ENCODE measurements around the gene PCK2.

The PCK2 gene

DNA sequence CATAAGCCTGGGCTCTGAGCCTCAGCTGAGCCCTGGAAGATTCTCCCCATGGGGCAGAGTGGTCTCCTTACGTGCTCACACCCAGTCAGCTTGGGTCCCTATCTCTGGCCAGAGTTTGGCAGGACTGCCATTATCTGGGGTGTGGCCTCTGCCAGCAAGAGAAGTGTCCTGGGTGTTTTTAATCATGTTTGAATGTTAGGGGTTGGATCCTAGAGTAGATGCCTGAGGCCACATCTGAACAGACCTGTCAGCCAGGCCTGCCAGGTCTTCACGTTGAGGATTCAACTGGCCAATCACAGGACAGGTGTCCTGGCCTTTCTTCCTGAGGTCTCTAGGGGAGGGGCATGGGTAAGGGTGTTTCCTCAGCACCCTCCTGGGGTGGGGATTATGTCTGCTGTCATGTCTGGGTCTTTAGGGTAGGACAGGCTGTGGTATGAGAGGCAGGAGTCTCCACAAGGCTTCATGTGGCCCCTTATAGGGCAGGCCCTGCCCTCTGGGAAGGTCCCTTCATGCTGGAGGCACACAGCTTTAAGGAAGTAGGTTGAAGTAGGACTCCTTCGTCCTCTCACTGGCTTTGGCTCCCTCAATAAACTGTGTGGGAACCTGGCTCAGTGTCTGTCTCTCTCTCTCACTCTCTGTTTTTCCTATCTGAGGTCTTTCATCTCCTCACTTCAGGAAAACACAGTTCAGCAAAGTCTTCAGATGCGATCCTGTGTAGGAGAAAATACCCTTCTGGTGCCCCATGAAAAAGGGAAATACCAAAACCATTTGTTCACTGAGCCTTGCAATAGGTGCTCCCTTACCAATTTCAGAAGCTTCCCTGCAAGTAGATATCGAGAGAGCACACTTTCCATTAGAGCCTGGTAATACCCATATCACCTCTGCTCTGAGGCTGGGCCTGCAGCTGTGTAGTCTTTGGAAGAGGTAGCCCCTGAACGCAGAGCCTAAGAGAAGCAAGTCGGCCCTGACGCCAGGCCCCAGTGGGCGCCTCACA is 29.6 kb downstream of the PCK2 start:
- Mint-ChIP-seq H3K9me3 (no peaks in the 10 kb centered on the region), H3K27ac (peak overlapping the region; percentile 72), H3K36me3 (ENCODE audit: low read depth) (peaks cover 36% of the 10 kb centered on the region), H3K27me3 (no peaks in the 10 kb centered on the region), H3K4me3 (no peak overlapping the region), H3K4me1 (ENCODE audit: low read depth) (peaks cover 12% of the 10 kb centered on the region)

DNA sequence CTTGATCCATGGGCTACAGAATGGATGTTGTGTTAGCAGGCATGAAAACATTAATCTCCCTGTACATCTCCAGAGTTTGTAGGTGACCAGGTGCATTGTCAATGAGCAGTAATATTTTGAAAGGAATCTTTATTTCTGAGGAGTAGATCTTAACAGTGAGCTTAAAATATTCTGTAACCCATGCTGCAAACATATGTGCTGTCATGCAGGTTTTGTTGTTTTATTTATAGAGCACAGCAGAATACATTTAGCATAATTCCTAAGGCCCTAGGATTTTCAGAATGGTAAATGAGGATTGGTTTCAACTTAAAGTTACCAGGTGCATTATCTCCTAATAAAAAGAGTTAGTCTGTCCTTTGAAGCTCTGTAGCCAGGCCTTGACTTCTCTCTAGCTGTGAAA is 32.8 kb downstream of the PCK2 start:
- peaks cover 15% of the 10 kb centered on the region for H3K4me1 Mint-ChIP-seq (ENCODE audit: low read depth)
- H3K27ac Mint-ChIP-seq: no peak overlapping the region
- H3K9me3 Mint-ChIP-seq: no peaks in the 10 kb centered on the region
- no peak overlapping the region for H3K4me3 Mint-ChIP-seq
- H3K27me3 Mint-ChIP-seq: no peaks in the 10 kb centered on the region
- H3K36me3 Mint-ChIP-seq (ENCODE audit: low read depth): peaks cover 10% of the 10 kb centered on the region

DNA sequence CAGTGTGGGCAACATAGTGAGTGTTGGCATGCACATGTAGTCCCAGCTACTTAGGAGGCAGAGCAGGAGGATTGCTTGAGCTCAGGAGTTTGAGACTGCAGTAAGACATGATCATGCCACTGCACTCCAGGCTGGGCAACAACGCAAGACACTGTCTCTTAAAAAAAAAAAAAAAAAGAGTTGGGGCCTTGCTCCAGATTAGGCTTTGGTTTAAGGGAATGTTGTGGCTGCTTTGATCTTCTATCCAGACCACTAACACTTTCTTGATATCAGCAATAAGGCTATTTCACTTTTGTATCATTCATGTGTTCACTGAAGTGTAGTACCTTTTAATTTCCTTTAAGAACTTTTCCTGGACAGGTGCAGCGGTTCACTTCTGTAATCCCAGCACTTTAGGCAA is 33.6 kb downstream of the PCK2 start:
- H3K4me3 Mint-ChIP-seq: no peak overlapping the region
- no peaks in the 10 kb centered on the region for H3K9me3 Mint-ChIP-seq
- H3K27me3 Mint-ChIP-seq: no peaks in the 10 kb centered on the region
- peaks cover 21% of the 10 kb centered on the region for H3K4me1 Mint-ChIP-seq (ENCODE audit: low read depth)
- H3K36me3 Mint-ChIP-seq (ENCODE audit: low read depth): peaks cover 10% of the 10 kb centered on the region
- no peak overlapping the region for H3K27ac Mint-ChIP-seq

DNA sequence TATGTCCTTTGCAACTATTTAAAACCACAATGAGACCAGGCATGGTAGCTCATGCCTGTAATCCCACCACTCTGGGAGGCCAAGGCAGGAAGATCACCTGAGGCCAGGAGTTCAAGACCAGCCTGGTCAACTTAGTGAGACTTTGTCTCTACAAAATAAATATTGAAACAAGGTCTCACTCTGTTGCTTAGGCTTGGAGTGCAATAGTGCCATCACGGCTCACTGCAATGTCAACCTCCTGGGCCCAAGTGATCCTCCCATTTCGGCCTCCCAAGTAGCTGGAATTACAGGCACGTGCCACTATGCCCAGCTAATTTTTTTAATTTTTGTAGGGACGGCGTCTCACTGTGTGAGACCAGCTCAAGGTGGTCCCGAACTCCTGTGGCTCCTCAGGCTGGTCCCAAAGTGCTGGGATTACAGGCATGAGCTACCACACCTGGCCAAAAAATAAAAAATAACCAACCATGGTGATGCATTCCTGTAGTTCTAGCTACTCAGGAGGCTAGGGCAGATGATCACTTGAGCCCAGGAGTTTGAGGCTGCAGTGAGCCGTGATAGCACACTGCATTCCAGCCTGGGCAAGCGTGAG is 35.4 kb downstream of the PCK2 start:
- Mint-ChIP-seq H3K9me3 (no peaks in the 10 kb centered on the region), H3K4me1 (ENCODE audit: low read depth) (peaks cover 17% of the 10 kb centered on the region), H3K4me3 (no peak overlapping the region), H3K36me3 (ENCODE audit: low read depth) (no peaks in the 10 kb centered on the region), H3K27ac (no peak overlapping the region), H3K27me3 (no peaks in the 10 kb centered on the region)

DNA sequence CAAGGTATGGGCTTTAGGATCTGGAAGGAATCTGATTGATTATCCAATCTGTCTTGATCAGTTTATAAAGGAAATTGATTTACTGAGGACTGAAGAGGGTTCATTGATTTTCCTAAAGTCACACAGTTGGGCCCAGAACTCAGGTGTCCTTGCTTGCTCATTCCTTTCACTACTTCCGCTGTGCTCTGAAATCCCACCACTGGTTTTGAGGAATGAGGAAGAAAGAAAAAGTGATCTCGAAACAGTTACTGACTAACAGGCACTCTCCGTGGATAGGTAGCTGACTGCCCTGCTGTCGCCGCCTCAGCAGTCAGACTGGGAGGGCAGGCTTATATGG is 36.2 kb downstream of the PCK2 start, which contains the start of gene FITM1:
Gene FITM1 (plus strand): TSS at position 280 of the 337 bp plus-strand sequence. CDS start 905 bp downstream, outside the sequence.
- Mint-ChIP-seq H3K27me3 (no peaks in the 10 kb centered on the region), H3K4me1 (ENCODE audit: low read depth) (peaks cover 22% of the 10 kb centered on the region), H3K9me3 (no peaks in the 10 kb centered on the region), H3K27ac (peak within 1 kb of the TSS; percentile 33), H3K36me3 (ENCODE audit: low read depth) (no peaks in the 10 kb centered on the region), H3K4me3 (no peak within 1 kb of the TSS)

DNA sequence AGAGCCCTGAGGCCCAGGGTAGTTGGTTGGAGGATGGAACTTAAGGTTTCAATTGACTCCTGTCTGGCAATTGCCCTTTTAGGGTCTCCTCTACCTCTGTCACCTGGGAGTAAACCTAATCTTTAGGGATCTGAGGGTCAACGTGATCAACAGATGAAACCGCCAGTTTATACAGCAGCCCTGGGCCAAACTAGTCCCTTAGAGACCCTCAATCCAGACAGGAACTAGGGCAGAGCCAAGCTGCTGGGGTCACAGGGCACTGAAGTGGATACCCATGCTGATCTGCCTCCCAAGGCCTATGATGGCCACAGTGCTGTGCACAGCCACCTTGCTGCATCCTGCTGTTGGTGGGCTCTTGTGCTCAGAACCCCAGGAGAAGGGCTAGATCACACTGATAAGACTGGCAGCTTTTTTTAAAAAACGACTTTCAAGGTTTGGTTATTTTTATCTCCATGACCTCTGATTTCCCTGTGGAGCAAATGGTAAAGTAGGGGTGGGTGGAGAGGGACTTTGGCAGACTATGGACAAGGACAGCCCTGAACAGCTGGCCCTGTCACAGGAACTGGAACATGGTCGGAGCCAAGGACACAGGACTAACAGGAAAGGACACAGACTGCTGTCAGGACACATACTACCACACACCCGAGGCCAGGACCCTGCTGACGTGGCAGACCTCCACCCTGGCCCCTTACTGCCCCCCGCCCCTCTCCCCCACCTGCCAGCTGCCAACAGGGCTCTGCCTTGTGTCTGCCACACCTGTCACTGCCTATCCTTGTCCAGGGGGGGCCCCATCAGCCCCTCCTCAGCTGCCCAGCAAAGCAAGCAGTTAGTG is 36.8 kb downstream of the PCK2 start:
- H3K9me3 Mint-ChIP-seq: no peaks in the 10 kb centered on the region
- H3K27me3 Mint-ChIP-seq: no peaks in the 10 kb centered on the region
- H3K27ac Mint-ChIP-seq: peak overlapping the region; percentile 33
- H3K36me3 Mint-ChIP-seq (ENCODE audit: low read depth): no peaks in the 10 kb centered on the region
- peaks cover 25% of the 10 kb centered on the region for H3K4me1 Mint-ChIP-seq (ENCODE audit: low read depth)
- H3K4me3 Mint-ChIP-seq: no peak overlapping the region

DNA sequence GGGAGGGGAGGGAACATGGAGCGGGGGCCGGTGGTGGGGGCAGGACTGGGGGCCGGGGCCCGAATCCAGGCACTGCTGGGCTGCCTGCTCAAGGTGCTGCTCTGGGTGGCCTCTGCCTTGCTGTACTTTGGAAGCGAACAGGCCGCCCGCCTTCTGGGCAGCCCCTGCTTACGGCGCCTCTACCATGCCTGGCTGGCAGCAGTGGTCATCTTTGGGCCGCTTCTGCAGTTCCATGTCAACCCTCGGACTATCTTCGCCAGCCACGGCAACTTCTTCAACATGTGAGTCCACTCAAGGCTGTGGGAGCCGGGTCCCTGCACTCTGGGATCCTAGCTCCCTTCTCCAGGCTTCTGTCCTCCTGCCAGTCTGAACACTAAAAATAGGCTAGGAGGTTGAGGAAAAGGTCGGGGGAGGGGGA is 37.4 kb downstream of the PCK2 start:
- Mint-ChIP-seq H3K9me3 (no peaks in the 10 kb centered on the region), H3K27me3 (no peaks in the 10 kb centered on the region), H3K27ac (peak overlapping the region; percentile 81), H3K4me3 (no peak overlapping the region), H3K36me3 (ENCODE audit: low read depth) (peaks cover under 1% of the 10 kb centered on the region), H3K4me1 (ENCODE audit: low read depth) (peaks cover 27% of the 10 kb centered on the region)

DNA sequence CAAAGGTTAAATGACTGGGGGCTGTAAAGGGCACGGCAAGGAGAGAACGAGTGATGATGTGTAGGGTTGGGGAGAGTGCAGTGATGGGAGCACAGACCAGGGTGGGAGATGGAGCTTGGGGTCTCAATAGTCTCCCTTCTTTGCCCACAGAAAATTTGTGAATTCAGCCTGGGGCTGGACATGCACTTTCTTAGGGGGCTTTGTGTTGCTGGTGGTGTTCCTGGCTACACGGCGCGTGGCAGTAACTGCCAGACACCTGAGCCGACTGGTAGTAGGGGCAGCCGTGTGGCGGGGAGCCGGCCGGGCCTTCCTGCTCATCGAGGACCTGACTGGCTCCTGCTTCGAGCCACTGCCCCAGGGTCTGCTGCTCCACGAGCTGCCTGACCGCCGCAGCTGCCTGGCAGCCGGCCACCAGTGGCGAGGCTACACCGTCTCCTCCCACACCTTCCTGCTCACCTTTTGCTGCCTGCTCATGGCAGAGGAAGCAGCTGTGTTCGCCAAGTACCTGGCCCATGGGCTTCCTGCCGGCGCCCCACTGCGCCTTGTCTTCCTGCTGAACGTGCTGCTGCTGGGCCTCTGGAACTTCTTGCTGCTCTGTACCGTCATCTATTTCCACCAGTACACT is 38.1 kb downstream of the PCK2 start:
- H3K4me1 Mint-ChIP-seq (ENCODE audit: low read depth): peaks cover 33% of the 10 kb centered on the region
- H3K27ac Mint-ChIP-seq: peak overlapping the region; percentile 82
- H3K27me3 Mint-ChIP-seq: no peaks in the 10 kb centered on the region
- H3K4me3 Mint-ChIP-seq: no peak overlapping the region
- no peaks in the 10 kb centered on the region for H3K9me3 Mint-ChIP-seq
- H3K36me3 Mint-ChIP-seq (ENCODE audit: low read depth): peaks cover 7% of the 10 kb centered on the region

DNA sequence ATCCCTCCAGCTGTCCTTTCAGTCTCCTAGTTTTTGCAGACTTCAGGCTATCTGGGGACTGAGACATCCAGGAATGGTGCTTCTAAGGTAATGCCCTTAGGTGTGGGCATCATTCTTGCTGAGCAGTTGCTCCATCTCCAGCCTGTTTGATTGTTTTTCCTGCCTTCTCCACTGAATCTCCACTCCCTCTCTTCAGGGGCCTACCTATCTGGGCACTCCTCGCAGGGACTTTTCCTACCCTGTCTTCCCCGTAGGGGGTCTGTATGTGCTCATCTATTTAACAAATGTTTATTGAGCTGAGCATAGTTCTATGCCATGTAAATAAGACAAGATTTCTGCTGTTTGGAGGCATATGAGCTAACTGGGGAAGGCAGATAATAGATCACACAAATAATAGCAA is 38.9 kb downstream of the PCK2 start:
- Mint-ChIP-seq H3K27ac (peak overlapping the region; percentile 82), H3K4me1 (ENCODE audit: low read depth) (peaks cover 39% of the 10 kb centered on the region), H3K4me3 (no peak overlapping the region), H3K9me3 (no peaks in the 10 kb centered on the region), H3K27me3 (no peaks in the 10 kb centered on the region), H3K36me3 (ENCODE audit: low read depth) (peaks cover 15% of the 10 kb centered on the region)

DNA sequence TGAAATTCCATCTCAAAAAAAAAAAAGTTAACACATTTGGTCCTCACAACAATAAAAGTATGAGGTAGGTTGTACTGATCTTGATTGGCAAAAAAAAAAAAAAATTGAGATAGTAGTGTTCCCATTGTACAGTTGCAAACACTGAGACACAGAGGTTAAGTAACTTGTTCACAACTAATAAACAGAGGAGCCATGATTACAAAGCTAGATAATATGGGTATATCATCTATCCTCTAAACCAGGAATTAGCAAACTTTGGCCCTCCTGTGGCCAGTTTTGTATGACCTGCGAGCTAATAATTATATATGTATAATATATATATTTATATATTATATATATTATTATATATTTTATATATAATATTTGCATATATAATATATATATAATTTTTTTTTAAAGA is 39.6 kb downstream of the PCK2 start:
- no peaks in the 10 kb centered on the region for H3K9me3 Mint-ChIP-seq
- no peak overlapping the region for H3K4me3 Mint-ChIP-seq
- H3K36me3 Mint-ChIP-seq (ENCODE audit: low read depth): peaks cover 23% of the 10 kb centered on the region
- peaks cover 46% of the 10 kb centered on the region for H3K4me1 Mint-ChIP-seq (ENCODE audit: low read depth)
- H3K27me3 Mint-ChIP-seq: no peaks in the 10 kb centered on the region
- no peak overlapping the region for H3K27ac Mint-ChIP-seq

DNA sequence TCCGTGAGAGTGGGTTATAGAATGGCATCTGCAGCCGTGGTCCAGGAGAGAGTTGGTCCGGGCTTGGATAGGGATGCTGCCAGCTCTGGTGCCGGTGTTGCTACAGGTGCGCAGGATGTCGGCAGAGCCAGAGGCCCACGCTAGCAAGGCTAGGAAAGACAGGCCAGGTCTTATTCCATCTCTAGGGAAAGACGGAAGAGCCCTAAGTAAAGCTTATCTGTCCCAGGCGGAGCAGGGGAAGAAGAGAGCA is 41.4 kb downstream of the PCK2 start:
- H3K9me3 Mint-ChIP-seq: no peaks in the 10 kb centered on the region
- H3K36me3 Mint-ChIP-seq (ENCODE audit: low read depth): peaks cover 38% of the 10 kb centered on the region
- H3K4me3 Mint-ChIP-seq: peak overlapping the region; percentile 95
- H3K27me3 Mint-ChIP-seq: no peaks in the 10 kb centered on the region
- peaks cover 59% of the 10 kb centered on the region for H3K4me1 Mint-ChIP-seq (ENCODE audit: low read depth)
- H3K27ac Mint-ChIP-seq: peak overlapping the region; percentile 80

DNA sequence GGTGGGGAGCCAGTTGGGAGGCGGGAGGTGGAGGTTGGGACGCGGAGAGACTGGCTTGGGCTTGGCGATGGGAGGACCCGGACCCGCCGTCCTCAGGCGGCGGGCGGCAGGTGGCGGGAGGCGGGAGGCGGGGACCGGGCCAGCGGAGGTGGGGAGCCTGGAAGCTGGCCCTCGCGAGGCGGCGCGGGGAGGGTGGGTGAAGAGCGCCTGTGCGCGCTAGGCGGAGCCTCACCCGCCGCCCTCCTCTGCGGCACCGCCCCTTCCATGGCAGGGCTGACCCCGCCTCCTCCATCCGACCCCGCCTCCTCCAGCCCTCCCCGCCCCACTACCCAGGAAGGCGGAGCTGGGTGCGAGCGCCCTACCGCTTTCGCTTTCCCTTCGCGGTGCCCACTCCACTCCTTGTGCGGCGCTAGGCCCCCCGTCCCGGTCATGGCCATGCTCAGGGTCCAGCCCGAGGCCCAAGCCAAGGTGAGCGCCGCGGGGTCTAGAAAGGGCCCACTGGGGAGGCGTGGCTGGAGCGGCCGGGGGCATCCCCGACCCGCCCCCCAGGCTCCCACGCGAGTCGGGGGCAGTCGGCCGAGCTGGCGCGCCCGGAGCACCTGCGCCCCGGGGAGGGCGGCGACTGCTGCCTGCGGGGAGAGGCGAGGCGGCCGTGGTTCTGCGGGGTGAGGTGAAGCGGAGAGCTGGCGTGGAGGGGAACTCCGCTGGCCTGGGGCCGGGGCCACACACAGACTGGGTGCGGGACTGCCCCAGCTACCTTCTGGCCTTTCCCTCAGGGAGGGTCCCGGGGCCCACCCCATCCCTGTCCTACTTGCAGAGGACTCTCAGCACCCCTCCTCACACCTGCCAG is 41.9 kb downstream of the PCK2 start, which contains the start of gene PSME1:
Gene PSME1 (plus strand): TSS at position 361 of the 850 bp plus-strand sequence. CDS start 69 bp downstream, at position 430.
- Mint-ChIP-seq H3K9me3 (no peaks in the 10 kb centered on the region), H3K36me3 (ENCODE audit: low read depth) (peaks cover 43% of the 10 kb centered on the region), H3K27me3 (no peaks in the 10 kb centered on the region), H3K27ac (peak within 1 kb of the TSS; percentile 96), H3K4me3 (peak within 1 kb of the TSS; percentile 95), H3K4me1 (ENCODE audit: low read depth) (peaks cover 59% of the 10 kb centered on the region)

DNA sequence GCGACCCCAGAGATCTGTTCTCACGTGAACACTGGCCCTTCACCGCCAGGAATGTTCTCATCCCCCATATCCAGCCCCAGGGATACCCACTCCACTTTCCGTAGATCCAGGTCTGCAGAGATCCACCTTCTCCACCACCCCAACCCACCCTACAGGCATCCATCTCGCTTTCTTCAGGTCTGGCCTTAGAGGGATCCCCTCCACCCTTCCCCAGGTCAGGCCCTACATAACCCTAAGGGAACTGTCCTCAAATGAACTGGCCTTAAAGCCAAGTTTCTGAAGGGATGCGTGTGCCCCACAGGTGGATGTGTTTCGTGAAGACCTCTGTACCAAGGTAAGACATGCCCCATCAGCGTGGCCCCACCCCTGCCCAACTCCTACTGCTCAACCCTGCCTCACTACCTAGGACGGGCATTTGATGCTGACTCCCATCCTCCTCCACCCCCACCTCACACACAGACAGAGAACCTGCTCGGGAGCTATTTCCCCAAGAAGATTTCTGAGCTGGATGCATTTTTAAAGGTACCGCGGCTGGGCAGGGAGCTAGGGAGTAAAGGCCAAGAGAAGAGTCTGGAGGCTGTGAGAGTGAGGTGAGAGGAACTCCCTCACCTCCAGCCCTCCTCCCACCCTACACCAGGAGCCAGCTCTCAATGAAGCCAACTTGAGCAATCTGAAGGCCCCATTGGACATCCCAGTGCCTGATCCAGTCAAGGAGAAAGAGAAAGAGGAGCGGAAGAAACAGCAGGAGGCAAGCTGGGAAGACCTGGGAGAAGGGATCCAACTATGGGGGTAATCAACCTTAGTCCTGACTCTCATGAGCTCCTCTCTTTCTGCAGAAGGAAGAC is 42.8 kb downstream of the PCK2 start:
- peak overlapping the region; percentile 95 for H3K4me3 Mint-ChIP-seq
- peak overlapping the region; percentile 96 for H3K27ac Mint-ChIP-seq
- H3K27me3 Mint-ChIP-seq: no peaks in the 10 kb centered on the region
- H3K36me3 Mint-ChIP-seq (ENCODE audit: low read depth): peaks cover 44% of the 10 kb centered on the region
- peaks cover 60% of the 10 kb centered on the region for H3K4me1 Mint-ChIP-seq (ENCODE audit: low read depth)
- H3K9me3 Mint-ChIP-seq: no peaks in the 10 kb centered on the region
